MM.1S (cell line): ENCODE results near the gene SHROOM3.

Experiments
- DNase-seq: peaks from one replicate; pipeline ENCODE4 v3.0.0-alpha.2; 2015
- H2AFZ ChIP-seq: fragments of 300-600 bp; sonication (generic); 2 replicates; pipeline ENCODE4 v1.6.0; 2016; ENCODE audit warnings: antibody characterized with exemption, low read length
- H3F3A ChIP-seq: fragments of 300-600 bp; sonication (generic); 2 replicates; pipeline ENCODE4 v1.6.1; 2016; ENCODE audit warnings: mild to moderate bottlenecking, antibody characterized with exemption, low read length, moderate library complexity, mixed read lengths; ENCODE audit not compliant: insufficient read depth
- H3K27ac ChIP-seq: fragments of 300-600 bp; sonication (generic); 2 replicates; pipeline ENCODE4 v1.5.1; 2016; ENCODE audit warnings: mild to moderate bottlenecking, low read length
- H3K27me3 ChIP-seq: fragments of 300-600 bp; sonication (generic); replicated peaks from 2 replicates; pipeline ENCODE4 v1.6.0; 2016; ENCODE audit warnings: low read length; ENCODE audit not compliant: insufficient read depth
- H3K36me3 ChIP-seq: fragments of 300-600 bp; sonication (generic); replicated peaks from 2 replicates; pipeline ENCODE4 v1.6.1; 2016; ENCODE audit warnings: mild to moderate bottlenecking, low read length, mixed read lengths; ENCODE audit not compliant: insufficient read depth
- H3K4me1 ChIP-seq: fragments of 300-600 bp; sonication (generic); 2 replicates; pipeline ENCODE4 v1.6.1; 2016; ENCODE audit warnings: low read length, mixed read lengths
- H3K4me2 ChIP-seq: fragments of 300-600 bp; sonication (generic); 2 replicates; pipeline ENCODE4 v1.6.0; 2016; ENCODE audit warnings: low read depth, low read length
- H3K4me3 ChIP-seq: fragments of 300-600 bp; sonication (generic); 2 replicates; pipeline ENCODE4 v1.5.1; 2016; ENCODE audit warnings: low read length, mixed read lengths
- H3K79me2 ChIP-seq: fragments of 300-600 bp; sonication (generic); 2 replicates; pipeline ENCODE4 v1.6.1; 2016; ENCODE audit warnings: mixed run types, low read length, mixed read lengths
- H3K9ac ChIP-seq: fragments of 300-600 bp; sonication (generic); 2 replicates; pipeline ENCODE4 v1.6.1; 2016; ENCODE audit warnings: low read length, mixed read lengths
- H3K9me2 ChIP-seq: fragments of 300-600 bp; sonication (generic); replicated peaks from 2 replicates; pipeline ENCODE4 v1.6.1; 2016; ENCODE audit warnings: mild to moderate bottlenecking, low read length, mixed read lengths; ENCODE audit not compliant: insufficient read depth
- H3K9me3 ChIP-seq: fragments of 300-600 bp; sonication (generic); replicated peaks from 2 replicates; pipeline ENCODE4 v1.6.1; 2016; ENCODE audit warnings: mild to moderate bottlenecking, low read length, mixed read lengths; ENCODE audit not compliant: insufficient read depth
- H4K20me1 ChIP-seq: fragments of 300-600 bp; sonication (generic); 2 replicates; pipeline ENCODE4 v1.6.1; 2016; ENCODE audit warnings: mild to moderate bottlenecking, low read length, moderate library complexity, mixed read lengths; ENCODE audit not compliant: insufficient read depth
- EZH2 ChIP-seq: fragments of 300-600 bp; sonication (generic); optimal IDR thresholded peaks from 2 replicates; pipeline ENCODE3; 2017; ENCODE audit warnings: low read depth, mild to moderate bottlenecking, antibody characterized with exemption, low read length, mixed read lengths
- EZH2phosphoT487 ChIP-seq: fragments of 300-600 bp; sonication (generic); IDR thresholded peaks from 2 replicates; pipeline ENCODE4 v1.6.1; 2018; ENCODE audit warnings: antibody characterized with exemption, low read length
- TF ChIP-seq, protein P1 (sequence below): fragments of 300-600 bp; sonication (generic); IDR thresholded peaks from 2 replicates; pipeline ENCODE4 v1.5.1; 2016; ENCODE audit warnings: antibody characterized with exemption, low read length, mixed read lengths

Gene SHROOM3

GRCh38 chr4:76732246-76732645 lies 297.2 kb downstream of the SHROOM3 start:
- H3K4me2 ChIP-seq = no peak overlapping the region
- DNase-seq = no peak
- no peak overlapping the region for H3K27ac ChIP-seq

DNA sequence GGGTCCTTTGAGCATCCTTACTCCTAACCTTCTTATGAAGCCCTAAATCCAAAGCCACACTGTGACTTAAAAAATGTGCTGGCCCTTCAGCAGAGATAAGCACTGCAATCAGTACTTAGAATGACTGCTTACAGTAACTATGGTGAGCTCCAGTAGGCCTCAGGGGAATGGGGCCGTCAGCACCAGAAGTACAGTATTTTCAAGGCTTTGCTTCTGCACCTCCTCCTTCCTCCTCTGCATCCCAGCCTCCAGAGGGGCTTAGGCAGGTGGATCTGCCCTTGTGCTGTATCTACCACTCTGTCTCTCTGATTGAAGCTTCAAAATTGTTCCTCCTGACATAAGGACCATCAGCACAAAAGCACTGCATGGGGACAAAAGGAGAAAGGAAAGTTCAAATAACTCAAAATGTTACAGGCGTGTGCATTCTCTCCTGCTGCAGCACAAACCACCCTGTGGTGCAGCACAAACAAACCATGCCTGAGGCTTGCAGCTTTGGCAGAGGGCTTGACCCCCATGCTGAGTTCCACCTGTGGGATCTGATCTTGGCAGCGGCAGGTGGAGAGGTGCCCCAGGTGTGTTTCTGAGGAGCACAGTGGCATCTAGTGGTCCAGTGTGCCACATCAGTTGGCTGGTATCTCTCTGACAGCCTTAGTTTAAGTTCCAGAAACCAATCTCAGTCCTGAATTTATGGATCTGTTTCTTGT lies 298.2 kb downstream of the SHROOM3 start:
- Histone ChIP-seq H3K36me3 (peaks cover 7% of the 10 kb centered on the region; the same call in 1 of the 2 replicates), H3K9ac (no peak overlapping the region), H3K9me3 (no peaks in the 10 kb centered on the region), H2AFZ (no peak overlapping the region), H3K4me2 (no peak overlapping the region), H3K4me1 (peaks cover 29% of the 10 kb centered on the region), H3F3A (no peaks in the 10 kb centered on the region; the same call in 1 of the 2 replicates), H3K27ac (no peak overlapping the region), H4K20me1 (no peaks in the 10 kb centered on the region), H3K4me3 (no peak overlapping the region), H3K27me3 (no peaks in the 10 kb centered on the region), H3K9me2 (no peaks in the 10 kb centered on the region), H3K79me2 (peaks cover 88% of the 10 kb centered on the region)
- peak; percentile 64 for DNase-seq
- TF ChIP-seq, protein P1, sequence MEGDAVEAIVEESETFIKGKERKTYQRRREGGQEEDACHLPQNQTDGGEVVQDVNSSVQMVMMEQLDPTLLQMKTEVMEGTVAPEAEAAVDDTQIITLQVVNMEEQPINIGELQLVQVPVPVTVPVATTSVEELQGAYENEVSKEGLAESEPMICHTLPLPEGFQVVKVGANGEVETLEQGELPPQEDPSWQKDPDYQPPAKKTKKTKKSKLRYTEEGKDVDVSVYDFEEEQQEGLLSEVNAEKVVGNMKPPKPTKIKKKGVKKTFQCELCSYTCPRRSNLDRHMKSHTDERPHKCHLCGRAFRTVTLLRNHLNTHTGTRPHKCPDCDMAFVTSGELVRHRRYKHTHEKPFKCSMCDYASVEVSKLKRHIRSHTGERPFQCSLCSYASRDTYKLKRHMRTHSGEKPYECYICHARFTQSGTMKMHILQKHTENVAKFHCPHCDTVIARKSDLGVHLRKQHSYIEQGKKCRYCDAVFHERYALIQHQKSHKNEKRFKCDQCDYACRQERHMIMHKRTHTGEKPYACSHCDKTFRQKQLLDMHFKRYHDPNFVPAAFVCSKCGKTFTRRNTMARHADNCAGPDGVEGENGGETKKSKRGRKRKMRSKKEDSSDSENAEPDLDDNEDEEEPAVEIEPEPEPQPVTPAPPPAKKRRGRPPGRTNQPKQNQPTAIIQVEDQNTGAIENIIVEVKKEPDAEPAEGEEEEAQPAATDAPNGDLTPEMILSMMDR = peak; percentile 62
- TF ChIP-seq EZH2 (no peak), EZH2phosphoT487 (no peak)

More at GRCh38 chr4:76732246-76732645, 297.2 kb downstream of the SHROOM3 start:
- peaks cover 88% of the 10 kb centered on the region for H3K79me2 ChIP-seq
- no peaks in the 10 kb centered on the region for H3K9me3 ChIP-seq
- no peaks in the 10 kb centered on the region for H3K9me2 ChIP-seq
- H3K27me3 ChIP-seq = no peaks in the 10 kb centered on the region
- H3K36me3 ChIP-seq = peaks cover 7% of the 10 kb centered on the region; the same call in 1 of the 2 replicates
- H2AFZ ChIP-seq = no peak overlapping the region
- H3K9ac ChIP-seq = no peak overlapping the region
- H4K20me1 ChIP-seq = no peaks in the 10 kb centered on the region
- no peak overlapping the region for H3K4me3 ChIP-seq
- no peak for TF ChIP-seq EZH2phosphoT487
- no peak for TF ChIP-seq EZH2
- TF ChIP-seq, protein P1 = no peak
- no peaks in the 10 kb centered on the region; the same call in 1 of the 2 replicates for H3F3A ChIP-seq
- peaks cover 29% of the 10 kb centered on the region for H3K4me1 ChIP-seq

DNA sequence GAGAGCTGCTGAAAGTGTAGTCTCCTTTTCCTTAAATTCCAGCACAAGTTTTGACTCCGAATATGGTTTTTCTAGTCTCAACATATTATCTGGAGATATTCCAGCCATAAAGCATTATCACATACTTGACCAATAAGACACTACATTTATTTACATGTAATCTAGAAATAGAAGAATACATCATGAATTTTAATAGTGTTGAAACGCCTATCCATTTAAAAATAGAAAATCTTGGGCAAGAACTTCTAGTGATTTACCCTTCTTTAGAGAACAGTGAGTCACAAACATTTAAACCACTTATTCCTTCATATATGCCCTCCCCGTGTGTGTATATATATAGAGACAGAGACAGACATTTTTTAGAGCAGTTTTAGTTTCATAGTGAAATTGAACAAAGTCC lies 301.4 kb downstream of the SHROOM3 start:
- H3F3A ChIP-seq = no peaks in the 10 kb centered on the region; the same call in 1 of the 2 replicates
- H3K27me3 ChIP-seq = no peaks in the 10 kb centered on the region
- TF ChIP-seq, protein P1 = no peak
- TF ChIP-seq EZH2 = no peak
- no peak for TF ChIP-seq EZH2phosphoT487
- H3K9ac ChIP-seq = no peak overlapping the region
- H3K27ac ChIP-seq = no peak overlapping the region
- H3K4me1 ChIP-seq = peaks cover 21% of the 10 kb centered on the region
- H3K4me3 ChIP-seq = no peak overlapping the region
- H3K4me2 ChIP-seq = no peak overlapping the region
- no peaks in the 10 kb centered on the region for H3K9me3 ChIP-seq
- H3K9me2 ChIP-seq = no peaks in the 10 kb centered on the region
- H4K20me1 ChIP-seq = no peaks in the 10 kb centered on the region
- peaks cover 9% of the 10 kb centered on the region; the same call in 1 of the 2 replicates for H3K36me3 ChIP-seq
- H2AFZ ChIP-seq = no peak overlapping the region
- DNase-seq = no peak
- peaks cover 85% of the 10 kb centered on the region for H3K79me2 ChIP-seq
